ENCODE results near the gene GEMIN7.

GRCh38 chr19:45076029-45076850 is 2.8 kb upstream of the GEMIN7 start, which contains the start of gene ZNF296:
- TF ChIP-seq CTCF (IDR thresholded peaks at IDR 0.05) (no peak), POLR2A (IDR thresholded peaks at IDR 0.05) (no peak)

Data from adrenal gland (tissue), 5 donors.